DND-41 (cell line): ENCODE data around the gene CTNNA1.

ENCODE experiments used
- CTCF ChIP-seq: IDR thresholded peaks from 2 replicates; pipeline ENCODE4 v1.5.1; 2012; ENCODE audit warnings: borderline replicate concordance, low read length, moderate library complexity, mild to moderate bottlenecking; ENCODE audit not compliant: poor library complexity, severe bottlenecking; ENCODE audit errors: extremely low read depth
- EZH2 ChIP-seq: IDR thresholded peaks from 3 replicates; pipeline ENCODE4 v1.6.1; 2012; ENCODE audit warnings: borderline replicate concordance, low read depth, mild to moderate bottlenecking, moderate library complexity, low read length, inconsistent platforms; ENCODE audit not compliant: severe bottlenecking

DNA sequence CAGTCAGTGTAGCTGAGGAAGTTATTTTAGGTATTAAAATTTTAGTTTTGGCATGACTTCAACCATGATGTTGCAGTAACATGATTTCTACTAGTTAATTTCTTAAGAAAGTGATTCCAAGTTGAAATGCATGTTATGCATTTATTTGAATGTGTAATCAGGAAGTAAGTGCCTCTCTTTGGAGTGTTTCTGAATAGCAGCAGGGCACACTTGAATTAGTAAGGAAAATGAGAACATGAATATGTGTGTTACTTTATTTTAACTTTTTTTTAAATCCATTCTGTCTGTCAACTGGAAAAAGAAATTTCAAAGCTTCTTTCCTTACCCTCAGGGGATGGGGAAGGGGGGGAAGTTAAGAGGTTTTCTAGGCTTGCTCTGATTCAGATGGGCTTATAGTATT is 40.4 kb downstream of the CTNNA1 start:
- TF ChIP-seq EZH2 (no peak), CTCF (no peak)
